GM12865 (cell line): Measurements from ENCODE around the gene SPINT3.

Experiments used
- DNase-seq: peaks from one replicate; pipeline ENCODE4 v3.0.0; 2010; ENCODE audit warnings: low read depth
- H3K4me3 ChIP-seq: 2 replicates; pipeline ENCODE4 v1.5.1; 2011; ENCODE audit warnings: mild to moderate bottlenecking, low read depth, low read length, control low read depth
- CTCF ChIP-seq: IDR thresholded peaks from 2 replicates; pipeline ENCODE4 v1.5.1; 2011; ENCODE audit warnings: low read length, control low read depth, low read depth, inconsistent platforms; ENCODE audit not compliant: insufficient read depth; ENCODE audit errors: missing control alignments

SPINT3 gene

DNA sequence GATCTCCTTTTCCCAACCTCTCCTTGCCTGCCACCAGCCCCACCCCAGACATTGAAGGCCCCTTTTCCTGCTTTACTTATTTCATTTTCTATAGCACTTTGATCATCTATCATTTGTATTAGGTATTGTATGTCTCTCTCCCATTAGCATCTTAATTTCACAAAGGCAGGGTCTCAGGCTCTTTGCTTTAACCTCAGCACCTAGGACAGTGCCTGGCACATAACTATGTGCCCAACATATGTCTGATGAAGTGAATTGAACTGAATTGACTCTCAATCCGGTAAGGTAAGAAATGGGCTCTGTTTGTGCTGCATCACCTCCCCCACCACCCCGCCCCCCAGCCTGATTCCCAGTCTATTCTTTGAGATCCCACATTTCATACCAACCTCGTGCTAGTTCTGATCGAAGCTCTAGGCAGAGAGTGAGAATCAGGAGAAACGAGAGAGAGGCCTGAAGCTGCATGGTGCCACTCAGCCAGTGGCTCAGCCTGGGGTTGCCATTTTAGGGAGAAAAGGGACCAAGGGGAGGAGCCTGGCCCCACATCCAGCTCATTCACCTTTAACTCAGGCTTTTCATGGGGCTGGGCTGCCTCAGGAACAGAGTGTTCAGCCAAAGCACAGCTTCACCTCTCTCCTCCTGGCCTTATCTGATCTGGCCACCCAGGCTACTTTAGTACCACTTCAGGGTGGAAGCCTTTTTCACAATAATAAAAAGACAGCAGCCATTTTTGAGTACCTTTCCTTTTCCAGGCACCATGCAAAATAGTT is at the start of gene SPINT3:
TSS of gene SPINT3 (minus strand) at position 476 of the 767 bp plus-strand sequence. CDS start at position 462, 14 bp downstream.
- no peak for DNase-seq
- TF ChIP-seq CTCF, result no peak
- H3K4me3 ChIP-seq, result no peak within 1 kb of the TSS

GRCh38 chr20:45564760-45565276 is 49.4 kb upstream of the SPINT3 start:
- H3K4me3 ChIP-seq, result no peak overlapping the region
- no peak for TF ChIP-seq CTCF
- DNase-seq, result no peak

- H3K4me3 ChIP-seq, result no peak overlapping the region
- no peak for TF ChIP-seq CTCF
- DNase-seq, result no peak
Measured at GRCh38 chr20:45555198-45555597, 39.8 kb upstream of the SPINT3 start.

GRCh38 chr20:45552456-45552855 is 37.0 kb upstream of the SPINT3 start:
- no peak for TF ChIP-seq CTCF
- DNase-seq, result no peak
- H3K4me3 ChIP-seq, result no peak overlapping the region

GRCh38 chr20:45550765-45551164 is 35.3 kb upstream of the SPINT3 start:
- H3K4me3 ChIP-seq, result no peak overlapping the region
- no peak for TF ChIP-seq CTCF
- no peak for DNase-seq

DNA sequence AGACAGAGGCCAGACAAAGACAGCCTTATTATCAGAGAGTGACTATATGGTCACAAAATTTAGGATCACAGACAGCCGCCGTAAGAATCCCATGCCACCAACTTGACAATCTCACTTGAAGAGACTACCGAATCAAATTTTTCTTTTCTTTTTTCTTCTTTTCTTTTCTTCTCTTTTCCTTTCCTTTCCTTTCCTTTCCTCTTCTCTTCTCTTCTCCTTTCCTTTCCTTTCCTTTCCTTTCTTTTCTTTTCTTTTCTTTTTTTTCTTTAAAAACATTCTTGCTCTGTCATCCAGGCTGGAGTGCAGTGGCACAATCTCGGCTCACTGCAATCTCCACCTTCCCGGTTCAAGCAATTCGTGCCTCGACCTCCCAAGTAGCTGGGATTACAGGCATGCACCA is 33.0 kb upstream of the SPINT3 start:
- TF ChIP-seq CTCF, result no peak
- H3K4me3 ChIP-seq, result no peak overlapping the region
- no peak for DNase-seq
